Stimulated activated CD4-positive, alpha-beta T cell treated with anti-CD3 and anti-CD28 coated beads, Interleukin-4, amount 100 ng/mL, for 4 hours (primary cell): ENCODE data around the gene PTPRD.

Source experiments
- DNase-seq, 2 experiments: peaks; one replicate each; pipeline ENCODE4 v3.0.0-alpha.2; 2020

PTPRD gene

DNA sequence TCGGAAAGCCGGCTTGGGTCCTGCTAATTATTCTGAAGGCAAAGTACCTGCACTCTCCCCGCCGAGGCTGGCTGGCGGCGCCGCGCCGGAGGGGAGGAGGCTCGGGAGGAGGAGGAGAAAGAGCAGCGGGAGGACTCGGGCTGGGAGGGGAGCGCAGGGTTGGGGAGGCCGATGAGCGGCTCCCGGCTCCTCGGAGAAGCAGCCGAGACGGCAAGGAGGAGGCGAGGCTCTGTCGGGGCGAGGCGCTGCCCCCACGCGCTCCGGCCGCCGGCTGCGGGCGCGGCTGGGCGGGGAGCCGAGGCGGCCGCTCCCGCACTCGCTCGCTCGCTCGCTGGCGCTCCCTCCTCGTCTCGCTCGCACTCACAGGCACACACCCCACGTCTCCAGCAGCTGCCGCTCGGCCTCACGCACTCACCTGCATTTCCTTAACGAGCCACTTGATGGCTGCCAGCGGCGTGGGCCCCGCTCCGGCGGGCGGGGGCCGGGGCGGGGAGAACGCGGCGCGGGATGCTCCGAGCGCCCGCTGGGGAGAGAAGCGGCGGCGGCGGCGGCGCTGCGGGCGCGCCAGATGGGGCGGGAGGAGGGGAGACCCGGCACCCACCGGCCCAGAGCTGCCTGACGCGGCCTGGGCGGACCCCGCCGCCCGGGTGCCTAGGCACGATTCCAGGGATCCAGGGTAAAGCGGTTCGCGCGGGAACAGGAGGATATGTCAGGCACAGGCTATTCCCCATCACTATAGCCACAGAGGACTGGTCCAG is at the start of gene PTPRD:
Gene PTPRD, minus strand, starts transcription at position 362 of the 758 bp plus-strand sequence.
- DNase-seq: no peak

DNA sequence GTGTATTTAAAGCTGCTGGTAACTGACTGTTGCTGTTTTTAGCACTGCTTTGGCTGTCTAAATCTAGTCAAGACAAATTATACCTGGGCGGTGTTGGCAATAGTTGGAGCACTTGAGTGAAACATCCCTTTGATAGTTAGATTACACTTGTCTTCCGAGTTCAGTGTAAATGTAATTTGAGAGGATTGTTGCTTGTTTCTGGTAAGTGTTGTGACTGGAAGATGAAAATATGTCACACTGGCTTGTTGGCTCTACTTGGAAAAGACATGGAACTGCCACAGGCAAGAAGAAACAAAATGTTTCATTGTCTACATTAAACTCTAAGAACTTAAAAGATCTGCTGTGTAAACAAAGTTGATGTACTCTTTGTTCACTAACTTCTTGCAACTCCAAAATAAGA is 49.2 kb upstream of the PTPRD start:
- DNase-seq: no peak

DNA sequence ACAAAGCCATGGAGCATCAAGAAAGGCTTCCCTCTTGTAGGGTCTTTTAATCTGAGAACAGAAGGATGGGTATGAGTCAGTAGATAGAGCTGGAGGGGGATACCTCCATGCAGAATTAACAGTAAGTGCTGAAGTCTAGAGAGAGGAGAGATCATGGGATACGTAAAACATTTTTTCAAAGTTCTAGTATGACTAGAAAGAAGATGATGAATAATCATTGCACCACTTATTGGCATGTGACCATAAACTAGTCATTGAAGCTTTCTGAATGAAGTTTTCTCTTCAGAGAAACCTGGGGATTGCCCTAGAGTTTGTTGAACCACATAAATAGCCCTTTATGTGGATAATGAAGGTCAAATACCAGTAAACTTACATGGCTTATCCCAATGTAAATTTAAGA is 48.6 kb upstream of the PTPRD start:
- DNase-seq: no peak

DNA sequence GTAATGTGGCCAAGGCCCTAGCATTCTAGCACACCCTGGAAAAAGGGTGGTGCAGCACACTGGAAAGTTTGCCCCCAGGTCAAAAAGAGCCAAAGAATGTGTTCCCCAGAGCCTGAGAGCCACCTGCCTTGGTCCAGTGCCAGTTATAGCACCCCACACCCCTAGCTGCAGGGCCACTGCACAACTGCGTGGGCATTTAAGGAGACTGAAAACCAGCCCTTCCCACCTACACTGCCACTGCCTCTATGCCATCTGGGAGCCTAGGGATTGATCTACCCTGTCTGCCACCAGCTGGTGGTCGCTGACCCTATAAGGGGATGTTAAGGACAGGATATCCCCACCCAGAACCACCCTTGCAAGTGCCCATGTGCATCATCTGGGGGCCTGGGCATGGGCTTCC is 38.2 kb upstream of the PTPRD start:
- DNase-seq: no peak

GRCh38 chr9:10649076-10649475 is 36.3 kb upstream of the PTPRD start:
- DNase-seq: no peak

GRCh38 chr9:10633785-10634184 is 21.0 kb upstream of the PTPRD start:
- DNase-seq: no peak

GRCh38 chr9:10614196-10614800 is 1.5 kb upstream of the PTPRD start:
- DNase-seq: no peak

GRCh38 chr9:10613419-10613818 is 617 bp upstream of the PTPRD start:
- no peak for DNase-seq

DNA sequence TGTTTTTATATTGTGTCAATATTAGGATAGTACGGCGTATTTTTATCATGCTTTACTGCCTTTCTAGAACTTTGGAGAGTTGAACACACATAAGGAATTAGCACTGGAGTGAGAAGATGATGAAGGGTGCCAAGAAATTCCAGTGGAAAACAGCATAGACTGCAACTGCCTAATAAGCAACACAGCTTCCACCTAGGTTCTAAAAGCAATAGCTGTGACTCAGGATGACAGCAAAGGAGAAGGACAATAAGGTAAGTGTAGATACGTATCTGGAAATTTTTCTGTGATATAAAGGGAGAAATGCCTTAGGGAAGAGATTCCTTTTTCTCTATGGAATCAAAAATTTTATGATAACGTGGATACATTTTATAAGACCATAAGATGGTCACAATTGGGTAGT is 7.4 kb downstream of the PTPRD start:
- DNase-seq: no peak

DNA sequence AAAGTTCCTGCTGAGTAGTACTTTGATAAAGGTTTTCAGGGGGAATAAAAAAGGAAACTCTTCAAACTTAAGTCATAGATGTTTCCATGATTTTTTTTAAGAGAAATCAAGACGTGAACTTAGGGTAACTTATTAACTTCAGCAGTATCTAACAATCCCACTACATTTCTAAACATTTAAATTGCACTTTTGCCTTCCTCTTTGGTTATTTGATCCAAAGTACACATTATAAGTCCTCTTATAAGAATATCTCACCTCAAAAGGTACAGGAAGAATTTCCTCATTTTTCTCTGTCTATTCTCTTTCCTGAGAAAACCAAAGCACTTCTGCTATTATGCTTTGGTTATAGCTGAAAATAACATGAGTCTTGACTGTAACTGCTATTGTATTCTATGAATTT is 7.9 kb downstream of the PTPRD start:
- DNase-seq: no peak

DNA sequence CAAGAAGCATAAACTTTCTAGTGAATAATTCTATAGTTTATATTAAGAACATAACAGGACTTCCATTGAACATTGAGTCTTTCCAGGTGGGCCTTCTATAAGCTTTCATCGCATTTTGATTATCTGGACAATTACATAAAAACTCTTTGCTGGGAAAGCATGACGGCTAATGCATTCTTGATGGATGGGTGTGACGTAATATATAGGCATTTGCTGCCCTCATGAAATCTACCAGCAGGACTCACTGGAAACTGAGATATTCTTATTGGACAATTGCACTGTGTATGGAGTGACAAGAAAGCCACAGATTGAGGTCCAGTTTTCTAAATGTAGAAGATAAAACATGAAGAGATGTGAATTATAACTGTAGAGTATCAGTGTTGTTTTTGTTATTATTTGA is 15.0 kb downstream of the PTPRD start:
- DNase-seq: no peak

- no peak for DNase-seq
Measured at GRCh38 chr9:10594482-10594881, 18.3 kb downstream of the PTPRD start.

DNA sequence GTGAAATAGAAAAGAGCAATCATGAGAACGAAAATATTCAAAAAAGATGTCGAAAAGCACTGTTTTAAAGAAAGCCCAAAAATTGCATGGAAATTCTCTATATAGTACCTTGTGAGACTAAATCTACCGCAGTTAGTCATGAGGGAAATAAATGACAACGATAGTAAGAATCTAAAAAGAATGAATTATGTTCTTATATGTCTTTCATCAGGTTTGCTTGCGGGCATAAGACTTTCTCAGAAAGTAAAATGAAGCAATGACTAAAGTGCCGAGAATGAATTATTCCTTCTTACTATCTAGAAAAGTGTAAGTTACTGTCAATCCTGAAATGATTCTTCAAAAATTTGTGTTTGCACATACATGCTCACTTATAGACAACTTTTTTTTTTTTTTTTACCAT is 26.4 kb downstream of the PTPRD start:
- no peak for DNase-seq

GRCh38 chr9:10571699-10572098 is 41.1 kb downstream of the PTPRD start:
- no peak for DNase-seq

DNA sequence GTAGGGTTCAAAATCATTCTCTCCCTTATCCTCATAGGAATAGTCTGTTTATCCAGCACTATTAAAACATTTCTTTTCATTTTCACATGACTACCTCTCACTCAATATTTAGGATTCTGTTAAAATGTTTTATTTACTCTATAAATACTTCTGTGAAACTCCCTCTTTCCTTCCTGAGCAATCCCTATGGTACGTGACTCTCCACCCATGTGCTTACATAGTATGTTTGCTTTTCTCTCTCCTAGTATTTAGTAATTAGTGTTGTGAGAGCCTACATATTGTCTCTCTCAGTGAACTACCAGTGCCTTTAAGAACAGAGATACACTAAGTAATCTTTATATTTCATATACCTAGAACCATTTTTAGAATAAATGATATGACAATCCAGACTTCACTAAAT is 46.0 kb downstream of the PTPRD start:
- DNase-seq: no peak

DNA sequence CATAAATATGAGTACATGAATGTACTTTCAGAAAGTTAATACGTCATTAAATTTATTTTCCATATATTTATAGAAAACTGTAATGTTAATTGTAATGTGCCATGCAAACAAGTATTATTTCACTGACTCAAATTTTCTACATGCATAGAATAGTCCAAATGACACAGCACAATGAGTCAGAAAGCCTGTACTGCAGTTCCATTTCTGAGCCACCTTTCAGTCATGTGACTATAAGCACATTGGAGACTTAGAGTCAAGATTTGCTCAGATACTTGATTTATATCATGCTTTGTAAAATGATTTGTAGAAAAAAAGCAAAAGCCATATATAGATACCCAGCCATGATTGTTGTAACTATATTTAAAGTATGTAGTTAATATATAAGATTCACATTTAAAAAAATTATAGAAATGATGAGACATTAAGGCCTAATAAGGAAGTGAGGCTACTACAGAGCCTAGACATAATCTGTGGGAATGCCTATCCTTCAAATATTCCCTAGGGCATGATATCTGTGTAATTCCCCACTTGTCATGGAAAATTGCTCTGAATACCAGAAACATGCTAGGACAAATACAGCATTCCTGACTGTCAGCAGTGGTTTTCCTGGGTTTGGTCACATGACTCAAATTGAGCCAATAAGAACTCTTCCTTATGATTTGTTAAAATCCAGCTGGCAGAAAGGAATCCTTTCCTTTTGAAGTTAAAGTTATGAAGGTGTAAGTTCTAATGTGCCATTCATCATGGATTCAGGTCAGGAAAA is 50.0 kb downstream of the PTPRD start:
- DNase-seq: no peak

GRCh38 chr9:10548348-10548747 is 64.5 kb downstream of the PTPRD start:
- DNase-seq: no peak

DNA sequence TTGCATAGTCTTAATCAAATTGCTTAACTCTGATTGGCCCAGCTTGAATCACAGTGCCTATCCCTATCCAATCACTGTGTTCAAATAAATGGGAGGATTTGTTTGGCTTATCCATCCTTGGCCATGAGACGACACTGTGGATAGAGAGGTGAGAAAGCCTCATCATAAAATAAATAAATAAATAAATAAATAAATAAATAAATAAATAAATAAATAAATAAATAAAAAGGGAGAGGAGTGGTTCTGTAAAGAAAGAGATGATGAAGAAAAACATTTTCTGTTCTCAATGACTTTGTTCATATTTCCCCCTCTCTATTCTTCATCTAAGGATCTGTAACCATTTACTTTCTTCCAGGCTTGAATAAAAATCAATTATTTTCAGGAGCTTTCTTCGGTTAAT is 74.7 kb downstream of the PTPRD start:
- DNase-seq: no peak

DNA sequence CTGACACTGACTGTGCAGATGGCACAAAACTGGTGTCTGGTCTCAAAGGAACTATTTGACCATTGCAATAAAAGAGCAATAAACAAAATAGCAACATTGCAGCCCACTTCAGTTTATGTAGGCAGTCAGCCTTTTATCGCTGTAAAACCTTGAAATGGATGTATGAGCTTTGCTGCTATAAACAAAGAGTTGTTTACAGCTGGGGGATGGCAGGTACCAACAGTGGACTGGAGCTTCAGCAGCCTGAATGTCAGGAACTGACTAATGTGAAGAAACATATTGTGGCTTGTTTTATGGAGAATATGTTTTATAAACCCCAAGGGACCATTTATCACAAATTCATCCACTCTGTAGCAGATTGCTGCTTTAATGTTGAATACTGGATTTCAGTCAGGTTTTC is 78.0 kb downstream of the PTPRD start:
- DNase-seq: no peak

DNA sequence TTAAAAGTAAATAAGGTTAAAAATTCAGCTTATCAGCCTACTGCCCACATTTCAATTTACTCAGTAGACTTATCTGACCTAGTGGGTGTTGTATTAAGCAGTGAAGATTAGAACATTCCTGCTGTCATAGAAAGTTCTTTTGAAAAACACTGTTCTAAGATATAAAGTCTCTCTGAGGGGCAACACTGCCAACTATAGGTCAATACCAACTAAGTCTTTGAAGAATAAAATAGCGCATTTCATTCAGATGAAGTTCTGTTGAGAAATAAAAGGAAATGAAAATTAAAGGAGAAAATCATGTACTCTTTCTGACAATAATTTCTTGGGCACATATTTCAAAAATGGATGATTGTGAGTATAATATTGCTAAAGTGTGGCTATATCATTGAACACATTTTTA is 86.8 kb downstream of the PTPRD start:
- no peak for DNase-seq

DNA sequence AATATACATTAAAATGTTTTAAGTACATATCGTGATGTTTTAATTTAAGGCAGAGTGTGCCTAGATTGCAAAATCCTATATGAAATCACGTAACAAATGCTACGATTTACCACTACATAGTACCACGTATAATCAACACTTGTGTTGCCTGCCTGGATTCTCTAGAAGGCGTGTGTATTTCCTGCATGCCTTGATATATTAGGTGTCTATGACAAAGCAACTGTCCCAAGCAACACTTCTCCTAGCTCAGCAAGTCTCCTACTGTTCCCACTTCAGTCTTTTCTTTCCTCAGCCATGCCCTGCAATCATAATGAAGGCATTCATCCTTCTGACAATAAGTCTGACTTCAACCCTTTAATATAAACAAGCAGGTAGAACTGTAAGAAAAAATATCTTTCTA is 89.6 kb downstream of the PTPRD start:
- no peak for DNase-seq

DNA sequence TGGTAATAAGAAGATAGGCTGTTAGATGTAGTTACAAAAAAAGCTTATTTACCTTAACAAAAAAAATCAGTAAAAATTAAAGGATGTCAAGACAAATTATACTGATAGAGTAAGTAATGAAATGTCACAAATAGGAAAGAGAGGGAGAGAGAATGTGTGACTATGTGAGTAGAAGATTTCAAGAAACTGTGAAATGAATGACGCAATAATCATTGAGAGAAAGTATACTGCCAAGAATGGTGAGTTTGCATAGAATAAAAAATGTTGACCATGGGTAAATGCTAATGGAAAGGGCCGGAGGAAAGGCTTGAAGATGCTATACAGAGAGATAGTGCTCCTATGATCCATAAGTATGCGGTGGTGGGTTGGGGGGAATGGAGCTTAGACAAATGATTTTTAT is 100.7 kb downstream of the PTPRD start:
- no peak for DNase-seq

GRCh38 chr9:10488937-10489336 is 123.9 kb downstream of the PTPRD start:
- no peak for DNase-seq

- no peak for DNase-seq
Measured at GRCh38 chr9:10479172-10479571, 133.6 kb downstream of the PTPRD start.
